GM12878 (cell line): ENCODE measurements around the gene COL4A1. TPM values are rescaled to one million over a fixed set of nuclear protein-coding genes. Genes with fewer than 3 reads are reported as not detected.

Experiments used
- CEBPB ChIP-seq, 2 experiments: fragments of 150-350 bp in 1 of 2; IDR thresholded peaks; 2 replicates each; pipeline ENCODE4 v1.6.1; 2012 to 2014; ENCODE audit warnings: low read depth in 2 of 2, low read length in 2 of 2, borderline replicate concordance in 1 of 2, inconsistent platforms in 1 of 2
- CUX1 ChIP-seq: IDR thresholded peaks from 2 replicates; pipeline ENCODE4 v1.6.1; 2012; ENCODE audit warnings: improper control_type of control experiment, low read depth, low read length; ENCODE audit not compliant: insufficient replicate concordance
- E2F4 ChIP-seq: IDR thresholded peaks from 2 replicates; pipeline ENCODE4 v1.6.1; 2012; ENCODE audit warnings: low read depth, low read length, improper control_type of control experiment
- ELK1 ChIP-seq: IDR thresholded peaks from 2 replicates; pipeline ENCODE4 v1.6.1; 2012; ENCODE audit warnings: low read depth, low read length, improper control_type of control experiment
- GATAD2B ChIP-seq: fragments of 450-650 bp; conservative IDR thresholded peaks from 2 replicates; pipeline ENCODE4 v1.6.1; 2017; ENCODE audit warnings: low read depth, mild to moderate bottlenecking, moderate library complexity
- WRNIP1 ChIP-seq: IDR thresholded peaks from 2 replicates; pipeline ENCODE4 v1.6.1; 2011; ENCODE audit warnings: low read depth, low read length, improper control_type of control experiment, borderline replicate concordance
- YY1 ChIP-seq: IDR thresholded peaks from 2 replicates; pipeline ENCODE4 v1.6.1; 2011; ENCODE audit warnings: low read depth, mild to moderate bottlenecking, low read length
- ZNF687 ChIP-seq: fragments of 450-650 bp; IDR thresholded peaks from 2 replicates; pipeline ENCODE4 v1.6.1; 2017; ENCODE audit warnings: mild to moderate bottlenecking, moderate library complexity
- polyA plus RNA-seq, 11 experiments: library from polyadenylated mRNA; depleted of rRNA in 4 of 11; unstranded in 6 of 11; stranded (reverse) in 5 of 11; fragments of >200 nt; fragmentation: Nextera tagmentation in 4 of 11; fragmentation: Illumina TruSeq in 1 of 11; extraction: Ambion mirVana in 4 of 11; extraction: Trizol in 1 of 11; gene quantifications; 1 replicate in 1 of 11; 2 replicates in 10 of 11; pipeline versions ENCODE4 v1.2.1 to v1.2.3, GENCODE V29; 2011 to 2016; ENCODE audit warnings: inconsistent platforms in 2 of 11, missing spikeins in 2 of 11, low read depth in 1 of 11
- total RNA-seq, 4 experiments: library from RNA; depleted of rRNA in 3 of 4; stranded (reverse); fragments of >200 nt in 3 of 4; fragmentation: Illumina TruSeq in 1 of 4; extraction: Trizol in 1 of 4; gene quantifications; 2 replicates each; pipeline versions ENCODE4 v1.2.1 to v1.2.3, GENCODE V29; 2013 to 2021

The COL4A1 gene
- total and polyA plus RNA-seq, 10 of the 15 experiments (the other 5 are each of a cell fraction or from before 2014, with no cell fraction given): 0.07 to 0.31 (median 0.13) TPM; not detected in 6

GRCh38 chr13:110231348-110232047 is 75.5 kb downstream of the COL4A1 start (continued):
- TF ChIP-seq E2F4 (no peak), ELK1 (no peak), WRNIP1 (no peak), GATAD2B (no peak), CEBPB (IDR thresholded peaks at IDR 0.05; ENCODE audit: borderline replicate concordance in 1 of 2, low read depth in 2 of 2, low read length in 2 of 2) (no peak), YY1 (no peak), CUX1 (no peak), ZNF687 (no peak)
